Frontal cortex (tissue), 4 donors: Measurements from ENCODE around the gene GRM8. TPM values are rescaled to one million over a fixed set of nuclear protein-coding genes. Genes with fewer than 3 reads are reported as not detected.

ENCODE experiments used
- DNase-seq, 2 donors: peaks; one replicate each; pipeline ENCODE4 v3.0.0; 2012; ENCODE audit warnings: low spot score in 2 of 2
- FAIRE-seq: peaks from 2 replicates; lab custom pipeline; 2012; peaks lifted over from hg19 to GRCh38; lab: Jason Lieb, UNC
- total RNA-seq: library from RNA; depleted of rRNA; stranded (reverse); fragments of >200 nt; gene quantifications from one replicate; pipeline ENCODE4 v1.2.3, GENCODE V29; 2014
- donor health status: control.
- donor health status: control.
- donor health status: control.

The GRM8 gene
- total RNA-seq, 1 donor from 2014 or later: 2.9 TPM

DNA sequence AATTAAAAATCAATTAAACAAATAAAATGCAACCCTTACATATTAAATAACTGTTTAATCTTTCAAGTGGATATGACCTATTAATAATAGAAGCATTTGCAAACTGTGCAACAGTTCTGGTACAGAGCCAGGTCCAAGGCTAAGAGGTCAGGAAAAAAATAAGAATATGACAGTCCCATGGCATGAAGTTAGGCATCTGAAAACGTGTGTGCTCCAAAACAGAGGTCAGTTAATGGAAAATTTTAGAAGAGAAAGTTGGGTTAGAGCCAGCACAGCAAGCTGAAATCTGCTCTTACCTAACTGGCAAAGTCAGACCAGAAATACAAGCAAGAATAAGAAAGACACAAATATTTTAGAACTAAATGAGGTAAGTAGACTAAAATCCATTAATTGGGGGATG lies 757.7 kb downstream of the GRM8 start:
- FAIRE-seq (no peak), DNase-seq (no peak)

DNA sequence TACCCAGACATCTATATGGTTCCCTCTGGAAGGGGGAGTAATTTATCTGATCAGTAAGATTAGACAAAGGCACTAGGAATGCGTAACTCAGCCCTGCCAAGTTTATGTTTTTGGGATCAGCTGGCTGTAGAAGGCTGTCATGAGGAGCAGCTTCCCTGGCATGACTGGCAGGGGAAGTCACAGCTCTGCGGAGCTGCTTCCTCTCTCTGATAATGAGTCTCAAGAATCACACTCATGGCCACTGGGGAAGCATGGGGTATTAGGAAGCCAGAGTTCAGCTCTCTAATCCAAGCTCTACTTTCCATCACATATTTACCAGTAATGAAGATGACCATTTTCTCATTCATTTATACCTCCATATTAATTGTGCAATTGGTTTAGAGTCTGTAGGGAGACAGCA lies 758.9 kb downstream of the GRM8 start:
- no peak for DNase-seq
- FAIRE-seq: no peak

DNA sequence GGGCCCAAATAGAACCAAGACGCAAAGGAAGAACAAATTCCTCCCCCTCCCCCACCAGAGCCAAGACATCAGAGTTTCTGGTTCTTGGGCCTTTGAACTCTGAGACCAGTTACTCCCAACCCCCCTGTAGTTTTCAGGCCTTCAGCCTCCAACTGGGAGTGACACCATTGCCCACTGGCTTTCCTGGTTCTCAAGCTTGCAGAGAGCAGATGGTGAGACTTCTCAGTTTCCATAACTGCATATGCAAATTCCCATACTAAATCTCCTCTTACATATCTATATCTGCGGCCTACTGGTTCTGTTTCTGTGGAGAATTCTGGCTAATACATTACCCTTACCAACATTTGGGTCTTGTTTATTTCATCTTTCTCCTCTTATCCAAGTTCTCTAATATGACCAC lies 762.9 kb downstream of the GRM8 start:
- DNase-seq (no peak), FAIRE-seq (no peak)

DNA sequence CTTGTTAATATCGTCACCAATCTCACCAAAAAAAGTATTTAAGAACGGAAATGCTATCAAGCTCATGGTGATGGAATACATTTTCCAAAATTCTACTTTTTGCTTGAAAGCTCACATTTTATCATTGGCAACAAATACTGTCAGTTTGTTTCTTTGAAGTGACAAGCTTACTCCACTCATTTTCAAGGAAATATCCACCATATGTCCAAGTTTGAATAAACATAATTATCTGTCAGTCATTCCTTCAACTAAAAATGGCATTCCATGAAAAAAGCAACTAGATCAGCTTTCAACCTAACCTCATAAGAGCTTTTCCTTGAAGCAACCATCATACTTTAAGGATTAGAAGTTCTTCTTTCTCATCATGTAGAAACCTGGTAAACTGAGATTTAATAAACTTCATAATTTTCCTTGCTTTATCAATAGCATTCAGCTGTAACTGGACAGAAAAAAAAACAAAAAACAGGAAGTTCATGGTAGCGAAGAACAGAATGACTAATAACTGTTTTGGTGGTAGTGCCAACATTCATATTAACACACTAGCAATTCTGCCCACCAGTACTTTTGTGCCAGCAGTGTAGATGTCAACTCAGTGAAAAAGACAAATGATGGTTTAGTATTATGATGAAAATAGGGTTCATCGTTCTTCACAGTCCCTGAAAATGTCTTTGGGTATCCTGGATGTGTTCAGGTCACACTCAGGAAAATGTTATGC lies 764.9 kb downstream of the GRM8 start:
- FAIRE-seq (no peak), DNase-seq (no peak)

DNA sequence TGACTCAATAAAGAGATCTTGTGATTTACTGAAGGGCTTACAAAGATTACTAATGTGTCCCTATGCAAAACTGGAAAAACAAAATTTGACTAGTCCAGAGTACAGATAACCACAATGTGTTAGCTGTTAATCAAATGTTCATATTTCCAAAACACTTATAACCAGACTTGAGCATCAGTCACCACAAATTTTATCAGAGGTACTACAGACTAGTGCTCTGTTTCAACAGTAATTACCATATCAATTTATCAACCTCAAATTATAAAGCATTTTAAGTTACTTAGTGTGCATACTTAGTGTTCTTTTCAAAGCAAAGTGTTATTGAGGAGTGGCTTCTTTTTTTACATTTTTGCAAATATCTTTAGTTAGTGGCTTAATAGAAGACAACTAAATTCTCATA lies 765.9 kb downstream of the GRM8 start:
- no peak for FAIRE-seq
- no peak for DNase-seq

DNA sequence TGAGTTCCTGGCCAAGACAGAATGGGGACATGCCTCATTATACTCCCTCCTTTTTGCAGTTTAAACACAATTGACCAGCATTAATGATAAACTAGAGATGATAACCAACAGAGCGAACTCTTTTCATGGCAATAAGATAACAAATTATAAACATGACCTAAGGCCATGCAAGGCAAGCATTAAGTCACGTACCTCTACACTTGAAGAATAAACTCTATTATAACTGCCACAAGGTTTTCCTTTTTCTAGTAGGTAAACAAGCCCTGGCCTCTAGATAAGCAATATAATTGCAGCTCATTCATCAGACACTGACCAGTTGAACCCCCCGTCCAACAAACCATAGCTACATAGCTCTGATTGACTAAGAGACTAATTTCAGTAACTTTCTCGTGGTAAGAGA lies 767.0 kb downstream of the GRM8 start:
- FAIRE-seq: no peak
- DNase-seq: no peak

DNA sequence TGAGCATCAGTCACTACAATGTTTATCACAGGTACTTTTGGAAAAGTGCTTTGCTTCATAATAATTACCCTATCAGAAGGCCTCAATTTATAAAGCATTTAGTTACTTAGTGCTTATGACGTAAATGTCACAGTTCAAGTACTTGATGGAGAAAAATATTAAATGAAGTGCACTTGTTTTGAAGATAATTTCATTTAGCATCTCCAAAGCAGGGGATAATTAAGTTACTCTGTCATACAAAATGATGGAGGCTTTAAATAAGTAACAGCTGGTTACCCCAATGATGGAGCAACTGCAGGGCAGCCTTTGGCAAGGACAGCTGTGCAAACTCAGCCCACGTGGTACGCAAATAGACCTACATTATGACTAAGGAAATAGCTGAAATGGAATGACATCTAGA lies 768.8 kb downstream of the GRM8 start:
- no peak for DNase-seq
- no peak for FAIRE-seq

DNA sequence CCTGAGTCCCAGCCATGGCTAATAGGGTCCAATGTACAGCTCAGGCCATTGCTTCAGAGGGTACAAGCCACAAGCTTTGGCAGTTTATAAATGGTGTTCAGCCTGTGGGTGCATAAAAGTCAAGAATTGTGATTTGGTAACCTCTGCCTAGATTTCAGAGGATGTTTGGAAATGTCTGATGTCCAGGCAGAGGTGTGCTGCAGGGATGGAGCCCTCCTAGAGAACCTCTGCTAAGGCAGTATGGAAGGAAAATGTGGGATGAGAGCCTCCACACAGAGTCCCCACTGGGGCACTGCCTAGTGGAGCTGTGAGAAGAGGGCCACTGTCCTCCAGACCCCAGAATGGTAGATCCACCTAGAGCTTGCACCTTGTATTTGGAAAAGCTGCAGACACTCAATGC lies 779.9 kb downstream of the GRM8 start:
- DNase-seq (no peak), FAIRE-seq (no peak)

DNA sequence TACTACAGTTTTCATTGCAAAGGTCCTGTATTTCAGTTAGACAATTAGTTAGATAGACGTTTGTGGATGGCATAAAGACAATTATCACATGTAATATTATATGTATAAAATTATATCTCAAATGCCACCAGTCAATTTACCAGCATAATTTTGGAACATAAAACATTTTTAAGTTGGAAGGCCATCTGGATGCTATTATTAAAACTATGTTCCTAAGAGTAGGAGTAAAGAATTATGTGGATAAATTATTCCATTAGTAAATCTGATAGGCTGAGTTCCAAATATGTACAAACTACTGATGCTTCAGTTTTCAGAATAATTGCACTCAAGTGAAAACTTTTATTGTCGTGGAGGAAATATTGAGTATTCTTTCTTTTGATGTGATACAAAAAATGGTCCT lies 790.3 kb downstream of the GRM8 start:
- no peak for FAIRE-seq
- DNase-seq: no peak

DNA sequence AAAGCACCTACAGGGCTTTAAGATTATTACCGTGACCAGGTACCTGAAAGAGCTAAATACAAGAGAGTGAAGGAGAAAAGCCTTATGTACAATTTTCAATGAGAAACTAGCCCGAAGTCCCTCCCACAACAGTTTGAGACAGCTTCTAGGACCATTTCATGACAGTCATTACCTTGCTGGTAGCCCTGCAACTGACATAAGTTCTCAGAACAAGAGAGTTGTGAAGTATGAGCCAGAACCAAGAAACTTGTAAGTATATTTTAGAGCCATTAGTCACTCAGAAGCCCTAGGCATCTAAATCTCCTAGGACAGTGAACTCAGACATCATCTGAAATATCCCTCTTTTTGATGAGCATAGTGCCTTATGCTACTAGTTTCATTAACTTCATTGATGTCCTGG lies 792.1 kb downstream of the GRM8 start:
- FAIRE-seq: no peak
- no peak for DNase-seq

DNA sequence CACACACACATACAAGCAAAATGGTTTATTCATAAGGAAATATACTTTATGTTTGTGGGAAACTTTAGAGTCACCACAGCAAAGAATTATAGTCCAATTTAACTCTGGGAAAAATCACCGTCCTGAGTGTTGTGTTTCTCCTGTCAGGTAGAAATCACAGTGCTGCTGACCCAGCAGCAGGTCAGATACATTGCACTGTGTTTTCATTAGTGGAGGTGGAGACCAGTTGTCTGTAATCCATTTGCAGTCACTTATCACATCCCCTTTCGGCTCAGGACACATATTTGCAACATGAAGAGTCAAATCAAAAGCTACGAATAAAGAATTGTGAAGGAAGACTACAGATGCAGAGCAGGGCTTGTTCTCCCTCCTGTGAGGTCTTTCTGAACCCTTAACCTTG lies 799.6 kb downstream of the GRM8 start:
- DNase-seq (no peak), FAIRE-seq (no peak)

DNA sequence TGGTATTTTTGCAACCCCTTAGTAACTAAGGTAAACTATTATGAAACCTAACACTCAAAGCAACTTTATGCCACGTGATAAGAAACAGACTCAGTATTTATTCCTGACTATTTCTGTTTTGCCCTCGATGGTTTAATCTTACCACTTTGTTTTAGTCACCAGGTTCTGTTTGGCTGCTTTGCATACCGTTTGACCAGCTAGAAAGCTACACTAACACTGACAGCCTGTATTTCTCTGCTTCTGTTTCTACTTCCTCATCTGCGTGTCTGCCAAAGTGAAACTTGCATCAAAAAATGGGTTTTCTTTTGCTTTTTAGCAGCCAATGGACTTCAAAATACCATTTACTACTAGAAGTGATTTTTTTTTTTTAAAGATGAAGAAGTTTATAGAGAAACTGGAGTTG lies 802.5 kb downstream of the GRM8 start:
- no peak for FAIRE-seq
- DNase-seq: no peak

DNA sequence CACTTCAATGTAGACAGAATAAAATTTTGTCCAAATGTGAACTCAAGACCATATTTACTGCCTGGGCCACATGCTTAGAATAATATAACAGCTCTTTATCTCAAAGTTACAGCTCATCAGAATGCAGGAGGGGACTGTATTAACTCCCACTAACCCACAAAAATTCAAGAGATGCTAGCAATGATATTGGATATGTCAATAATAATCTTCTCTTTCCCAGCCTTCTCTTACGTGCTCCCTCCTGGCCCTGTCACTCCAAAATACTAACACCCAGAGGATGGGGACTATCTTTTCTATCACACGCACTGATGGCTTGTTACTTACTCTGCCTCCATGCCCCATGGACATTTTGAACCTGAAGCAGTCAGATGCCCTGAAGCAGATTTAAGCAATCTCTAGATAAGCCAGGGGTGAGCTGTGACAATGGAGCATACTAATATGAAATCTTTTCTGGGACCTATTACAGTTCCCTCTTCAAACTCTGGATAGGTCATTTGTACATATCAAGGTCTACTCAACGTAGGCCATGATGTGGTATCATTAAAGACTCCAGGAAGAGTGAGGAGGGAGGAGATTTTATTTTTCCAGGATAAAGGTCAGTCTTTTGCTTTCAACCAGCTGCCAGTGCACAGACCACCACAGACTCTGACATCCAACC lies 803.0 kb downstream of the GRM8 start:
- FAIRE-seq (no peak), DNase-seq (no peak)

DNA sequence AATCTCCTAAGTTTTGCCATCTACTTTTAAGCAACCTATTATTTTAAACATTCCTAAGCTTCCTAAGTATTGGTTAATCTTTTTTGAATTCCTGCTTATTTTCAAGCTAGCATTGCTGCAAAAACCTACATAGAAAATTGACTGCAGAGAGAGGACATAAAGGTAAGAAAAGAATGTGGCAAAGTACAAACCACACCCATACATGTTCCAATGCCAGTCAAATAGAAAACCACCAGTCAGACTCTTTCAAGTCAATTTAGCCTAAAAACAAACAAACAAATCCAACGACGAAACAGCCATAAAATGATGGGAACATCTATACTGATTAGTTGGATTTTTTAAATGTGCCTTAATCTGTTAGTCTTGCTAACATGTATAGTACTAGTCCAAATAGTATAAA lies 804.8 kb downstream of the GRM8 start:
- DNase-seq (no peak), FAIRE-seq (no peak)

DNA sequence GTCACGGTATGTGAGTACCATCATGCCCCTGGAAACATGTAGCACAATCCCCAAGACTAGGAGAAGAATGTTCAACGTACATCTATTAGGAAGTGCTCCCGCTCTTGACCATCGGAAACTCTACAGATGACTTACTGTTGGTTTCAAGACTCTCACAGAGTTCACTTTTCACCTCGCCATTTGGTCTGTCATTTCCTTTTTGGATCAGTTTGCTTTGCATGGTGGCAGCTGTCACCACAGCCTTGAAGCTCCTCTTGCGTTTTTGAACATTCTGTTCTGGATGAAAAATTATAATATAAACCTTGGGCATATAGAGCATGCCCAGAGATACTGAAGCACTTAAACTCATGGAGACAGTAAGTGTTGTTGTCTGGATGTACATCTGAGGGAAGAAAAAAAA lies 806.8 kb downstream of the GRM8 start:
- FAIRE-seq (no peak), DNase-seq (no peak)

DNA sequence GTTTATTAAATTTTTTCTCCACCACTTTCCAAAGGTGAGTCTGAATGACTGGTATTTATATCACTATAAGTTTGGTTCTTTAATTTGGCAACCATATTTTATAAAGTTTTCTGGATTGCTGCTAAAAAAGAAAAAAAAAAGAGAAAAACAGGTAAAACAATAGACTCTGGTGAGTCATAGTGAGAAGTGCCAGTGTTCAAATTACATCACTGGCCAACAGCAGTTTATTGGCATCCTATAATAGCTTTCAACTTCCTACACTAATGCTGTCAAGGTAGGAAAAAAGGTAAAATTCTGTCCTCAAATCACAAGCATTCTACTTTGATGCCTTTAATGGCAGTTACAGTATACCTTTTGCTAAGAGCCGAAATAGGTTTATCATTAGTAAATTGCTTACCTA lies 808.8 kb downstream of the GRM8 start:
- DNase-seq: no peak

DNA sequence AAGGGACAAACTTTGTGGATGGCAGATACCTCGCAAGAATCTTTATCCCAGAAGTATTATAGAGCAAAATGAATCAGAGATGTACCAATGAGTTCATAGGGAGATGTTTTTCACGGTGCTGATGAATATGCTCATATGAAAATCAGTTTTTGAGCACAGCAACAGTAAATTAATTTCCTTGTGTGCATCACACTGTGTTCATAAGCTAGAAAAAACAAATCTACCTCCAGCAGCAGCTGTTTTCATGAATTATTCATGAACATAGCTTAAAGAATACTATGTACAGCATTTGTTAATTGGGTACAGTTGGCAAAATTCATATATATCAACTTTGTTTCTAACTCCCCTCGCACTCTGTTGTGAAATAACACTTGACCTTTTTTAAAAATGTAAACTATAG lies 809.8 kb downstream of the GRM8 start:
- FAIRE-seq (no peak), DNase-seq (no peak)

More for the DNA sequence above, 808.8 kb downstream of the GRM8 start:
- no peak for FAIRE-seq

DNA sequence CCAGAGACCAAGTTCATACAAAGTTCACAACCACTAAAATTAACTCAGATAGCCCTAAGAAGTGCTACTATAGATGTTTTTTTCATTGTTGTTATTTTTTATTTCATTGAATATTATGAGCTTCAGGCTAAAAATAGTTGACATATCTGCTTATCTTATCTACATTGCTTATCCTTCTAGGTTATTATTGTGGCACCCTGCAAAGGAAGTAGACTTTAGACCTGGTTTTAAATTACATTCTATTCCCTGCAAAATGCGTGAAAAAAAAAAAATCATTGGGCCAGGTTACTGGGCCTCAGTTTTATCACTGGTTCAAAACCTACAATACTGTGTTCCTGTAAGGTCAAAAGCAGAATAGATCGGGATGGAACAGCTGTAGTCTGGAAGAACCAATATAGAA lies 811.0 kb downstream of the GRM8 start:
- DNase-seq (no peak), FAIRE-seq (no peak)

DNA sequence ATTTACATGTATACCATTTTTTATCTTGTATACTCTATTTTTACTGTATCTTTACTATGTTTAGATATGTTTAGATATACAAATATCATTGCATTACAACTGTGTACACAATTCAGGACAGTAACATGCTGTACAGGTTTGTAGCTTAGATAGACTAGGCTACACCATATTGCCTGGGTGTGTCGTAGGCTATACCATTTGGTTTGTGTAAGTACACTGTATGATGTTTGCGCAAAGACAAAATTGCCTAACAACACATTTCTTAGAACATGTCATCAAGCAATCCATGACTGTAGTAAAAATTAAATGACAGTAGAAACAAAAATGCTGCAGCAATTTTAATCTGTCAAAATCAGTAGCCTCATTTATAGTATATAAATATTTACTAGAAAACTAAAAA lies 812.2 kb downstream of the GRM8 start:
- no peak for FAIRE-seq
- no peak for DNase-seq

DNA sequence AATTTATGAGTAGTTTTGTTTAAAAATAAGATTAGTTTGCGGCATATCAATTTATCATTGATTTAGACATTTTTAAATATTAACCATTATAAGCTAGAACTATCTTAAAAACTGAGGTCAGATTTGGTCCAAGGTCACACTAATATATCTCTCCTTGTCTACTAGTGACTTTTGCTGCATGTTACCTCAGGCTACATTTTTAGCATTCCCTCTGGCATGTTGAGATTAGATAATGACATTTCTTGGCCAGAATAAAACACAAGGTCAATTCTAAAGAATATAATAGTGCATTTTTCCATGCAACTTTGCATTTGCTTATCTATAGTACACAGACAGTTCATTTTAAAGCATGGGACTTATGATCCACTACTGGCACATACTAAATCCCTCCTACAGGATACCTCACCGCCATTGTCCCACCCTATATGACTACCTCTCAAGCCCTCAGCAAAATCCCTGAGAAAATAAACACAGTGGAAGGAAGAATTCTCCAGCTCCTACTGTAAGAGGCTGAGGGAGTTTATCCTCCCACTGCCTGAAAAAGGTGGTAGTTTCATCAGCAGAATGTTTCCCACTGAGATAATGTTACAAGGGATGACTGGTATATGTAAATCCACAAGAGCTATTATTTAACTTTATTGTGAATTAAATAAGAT lies 816.4 kb downstream of the GRM8 start:
- DNase-seq (no peak), FAIRE-seq (no peak)

DNA sequence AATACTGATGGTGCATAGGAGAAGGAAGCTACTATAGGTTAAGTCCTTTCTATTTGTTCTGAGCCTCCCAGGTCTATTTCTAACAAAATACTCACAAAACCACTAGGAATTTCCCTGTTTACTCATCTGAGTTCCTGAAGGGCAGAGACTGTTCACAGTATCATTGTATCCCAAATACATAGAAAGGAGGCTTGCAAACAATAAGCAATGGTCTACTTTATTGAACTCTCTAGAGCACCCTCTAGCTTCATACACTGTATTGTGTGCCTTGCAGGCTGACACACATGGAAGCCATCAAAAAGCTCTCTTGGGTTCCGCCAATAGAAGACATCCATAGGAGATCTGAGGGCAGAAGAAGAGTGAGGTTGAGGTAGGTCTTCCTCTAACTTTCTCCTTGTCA lies 826.1 kb downstream of the GRM8 start:
- DNase-seq: no peak
- FAIRE-seq: no peak

DNA sequence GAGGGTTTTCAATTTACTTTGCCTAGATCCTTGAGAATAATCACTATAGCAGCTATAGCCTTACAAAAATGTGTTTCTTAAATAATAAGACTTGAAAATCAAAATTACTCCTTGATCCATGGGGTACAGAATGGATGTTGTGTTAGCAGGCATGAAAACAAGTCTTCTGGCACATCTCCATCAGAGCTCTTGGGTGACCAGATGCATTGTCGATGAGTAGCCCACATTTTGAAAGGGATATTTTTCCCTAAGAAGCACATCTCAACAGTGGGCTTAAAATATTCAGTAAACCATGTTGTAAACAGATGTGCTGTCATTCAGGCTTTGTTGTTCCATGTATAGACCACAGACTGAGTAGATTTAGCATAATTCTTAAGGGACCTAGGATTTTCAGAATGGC lies 827.8 kb downstream of the GRM8 start:
- FAIRE-seq (no peak), DNase-seq (no peak)
